GM12872 (cell line): ENCODE measurements around the gene CNN3.

Experiments
- CTCF ChIP-seq: IDR thresholded peaks from 3 replicates; pipeline ENCODE4 v1.5.1; 2011; ENCODE audit warnings: low read depth, mild to moderate bottlenecking, low read length, moderate library complexity; ENCODE audit not compliant: insufficient read depth

CNN3 gene

GRCh38 chr1:94926915-94927404 lies at the start of gene CNN3:
Gene CNN3, minus strand, starts transcription at chr1:94927110. Its CDS starts 216 bp downstream, at chr1:94926894.
- no peak for TF ChIP-seq CTCF

- TF ChIP-seq CTCF = no peak
Measured at GRCh38 chr1:94974824-94975223, 47.9 kb upstream of the CNN3 start.

- no peak for TF ChIP-seq CTCF
Measured at GRCh38 chr1:94974241-94974640, 47.3 kb upstream of the CNN3 start.

DNA sequence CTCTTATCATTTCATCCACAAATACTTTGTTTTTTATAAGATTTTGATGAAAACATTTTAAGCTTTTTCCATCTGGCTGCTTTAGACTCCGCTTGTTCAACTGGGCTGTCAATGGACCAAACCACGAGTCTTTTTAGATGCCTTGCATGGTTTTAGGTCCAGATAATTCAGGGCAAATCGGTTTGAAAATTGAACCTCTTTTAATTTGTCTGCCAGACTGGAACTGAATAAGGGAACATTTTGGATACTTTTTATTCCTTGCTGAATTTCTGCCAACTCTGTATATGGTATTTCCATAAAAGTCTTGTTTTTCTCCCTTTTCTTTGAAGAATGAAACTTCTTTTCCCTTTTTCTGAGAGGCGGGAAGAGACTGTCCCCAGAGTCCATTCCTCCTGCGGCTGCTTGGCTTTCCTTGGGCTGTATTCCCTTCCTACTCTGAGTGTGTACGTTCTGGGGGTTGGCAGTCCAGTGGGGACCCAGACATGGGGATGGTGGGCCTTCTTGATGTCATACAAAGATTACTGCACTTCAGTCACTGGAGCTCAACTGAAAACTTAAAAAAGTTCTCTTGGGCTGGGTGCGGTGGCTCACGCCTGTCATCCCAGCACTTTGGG lies 46.5 kb upstream of the CNN3 start:
- TF ChIP-seq CTCF = no peak

- TF ChIP-seq CTCF = no peak
Measured at GRCh38 chr1:94971491-94971924, 44.6 kb upstream of the CNN3 start.

DNA sequence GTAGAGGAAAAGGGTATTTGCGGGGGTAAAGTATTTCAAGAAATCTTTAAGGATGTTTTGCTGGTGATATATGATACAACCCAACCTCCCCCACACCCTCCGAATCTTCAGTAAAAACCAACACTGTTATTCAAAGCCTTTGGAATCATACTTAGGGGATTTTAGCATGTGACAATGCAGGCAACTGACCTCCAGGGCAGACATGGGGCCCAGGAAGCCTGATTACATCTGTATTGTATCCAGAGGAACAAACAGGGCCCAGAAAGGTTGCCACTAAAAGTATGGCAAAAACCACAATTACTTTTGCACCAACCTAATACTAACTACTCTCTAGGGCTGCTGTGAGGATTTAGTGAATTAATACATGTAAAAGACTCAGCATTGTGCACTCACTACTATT lies 43.9 kb upstream of the CNN3 start:
- no peak for TF ChIP-seq CTCF

- TF ChIP-seq CTCF = no peak
Measured at GRCh38 chr1:94969137-94969536, 42.2 kb upstream of the CNN3 start.

DNA sequence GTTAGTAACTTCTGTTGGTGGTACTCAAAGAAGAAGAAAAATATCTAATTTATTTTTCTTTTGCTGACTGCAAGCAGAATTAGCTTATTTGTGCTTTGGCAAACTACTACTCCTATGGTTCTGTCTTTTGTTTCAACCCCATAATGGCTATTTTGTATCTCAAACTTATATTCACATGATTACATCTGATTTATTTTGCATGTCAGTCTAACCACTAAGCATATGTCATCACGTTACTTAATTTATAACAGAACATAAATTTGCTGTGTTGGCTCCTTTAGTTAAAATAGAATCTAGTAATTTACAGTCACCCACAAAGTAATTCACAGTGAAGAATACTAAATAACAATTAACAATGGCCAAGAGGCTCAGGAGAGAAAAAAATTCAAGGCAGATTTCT lies 39.1 kb upstream of the CNN3 start:
- TF ChIP-seq CTCF = no peak
